GM19351 (cell line): Measurements from ENCODE around the gene MICB.
"Not testable (repeated sequence)": the region's sequence is repeated elsewhere in the genome, so short reads cannot be mapped to it uniquely, and the experiment has no call there.

Source experiments
- ATAC-seq: cut with Tn5 transposase; IDR thresholded peaks from one replicate; pipeline ENCODE4 v1.9.1; 2021; ENCODE audit warnings: mild to moderate bottlenecking, moderate library complexity; ENCODE audit not compliant: unreplicated experiment

The MICB gene

GRCh38 chr6:31498748-31499147 is 803 bp downstream of the MICB start:
- ATAC-seq, result no peak

GRCh38 chr6:31499648-31500047 is 1.7 kb downstream of the MICB start:
- ATAC-seq, result not testable (repeated sequence)

- ATAC-seq, result no peak
Observed at GRCh38 chr6:31502586-31502985, 4.6 kb downstream of the MICB start.

GRCh38 chr6:31509036-31509435 is 11.1 kb downstream of the MICB start:
- not testable (repeated sequence) for ATAC-seq

- no peak for ATAC-seq
Observed at GRCh38 chr6:31510007-31510406, 12.1 kb downstream of the MICB start.

- ATAC-seq, result no peak
Observed at GRCh38 chr6:31513456-31514165, 15.7 kb downstream of the MICB start.

- ATAC-seq, result no peak
Observed at GRCh38 chr6:31521835-31522234, 23.9 kb downstream of the MICB start.

GRCh38 chr6:31525553-31525931 is 27.6 kb downstream of the MICB start:
- no peak for ATAC-seq

GRCh38 chr6:31525932-31526591 is 28.1 kb downstream of the MICB start:
- ATAC-seq, result no peak

- ATAC-seq, result no peak
Observed at GRCh38 chr6:31528307-31528777, 30.4 kb downstream of the MICB start.

- no peak for ATAC-seq
Observed at GRCh38 chr6:31528821-31529328, 30.9 kb downstream of the MICB start, which contains the start of gene MCCD1. Gene MCCD1, plus strand, starts transcription at chr6:31528962. Its CDS starts 53 bp downstream, at chr6:31529015.

GRCh38 chr6:31529329-31530150 is 31.6 kb downstream of the MICB start:
- no peak for ATAC-seq

GRCh38 chr6:31530659-31531058 is 32.7 kb downstream of the MICB start:
- no peak for ATAC-seq

GRCh38 chr6:31531162-31531561 is 33.2 kb downstream of the MICB start:
- no peak for ATAC-seq

- ATAC-seq, result no peak
Observed at GRCh38 chr6:31531771-31532643, 34.1 kb downstream of the MICB start.

GRCh38 chr6:31532644-31533454 is 34.9 kb downstream of the MICB start:
- no peak for ATAC-seq

- no peak for ATAC-seq
Observed at GRCh38 chr6:31533455-31533841, 35.5 kb downstream of the MICB start.

- no peak for ATAC-seq
Observed at GRCh38 chr6:31534011-31534410, 36.1 kb downstream of the MICB start.

GRCh38 chr6:31534521-31535040 is 36.6 kb downstream of the MICB start:
- no peak for ATAC-seq
